GM12874 (cell line): ENCODE measurements around the gene DDB1.

Source experiments
- CTCF ChIP-seq: IDR thresholded peaks from 2 replicates; pipeline ENCODE4 v1.5.1; 2011; ENCODE audit warnings: low read depth, mild to moderate bottlenecking, control low read depth, low read length, moderate library complexity; ENCODE audit not compliant: insufficient read depth

The DDB1 gene

GRCh38 chr11:61290905-61291690 lies 41.8 kb downstream of the DDB1 start:
- peak; percentile 38; the same call in 1 of the 2 replicates for TF ChIP-seq CTCF

- no peak for TF ChIP-seq CTCF
Measured at GRCh38 chr11:61287338-61287977, 45.4 kb downstream of the DDB1 start.

GRCh38 chr11:61283613-61284012 lies 49.3 kb downstream of the DDB1 start:
- TF ChIP-seq CTCF: no peak

GRCh38 chr11:61281581-61282250 lies 51.2 kb downstream of the DDB1 start:
- TF ChIP-seq CTCF: no peak

- TF ChIP-seq CTCF: no peak
Measured at GRCh38 chr11:61280883-61281580, 51.9 kb downstream of the DDB1 start.

GRCh38 chr11:61279934-61280659 lies 52.8 kb downstream of the DDB1 start:
- TF ChIP-seq CTCF: no peak
